DLD1 (cell line): Measurements from ENCODE around the gene KCNJ12.
"Not testable (repeated sequence)": the region's sequence is repeated elsewhere in the genome, so short reads cannot be mapped to it uniquely, and the experiment has no call there.

Experiments
- in situ Hi-C: cut with HindIII; loops from 2 replicates; pipeline ENCODE4 v1.10.0; 2017; ENCODE audit warnings: low sequenced_read_pairs

The KCNJ12 gene

GRCh38 chr17:21349358-21350050 lies 26.7 kb upstream of the KCNJ12 start:
- in situ Hi-C loops, result not testable (repeated sequence)

- in situ Hi-C loops, result not testable (repeated sequence)
These were observed 25.7 kb upstream of the KCNJ12 start for GRCh38 chr17:21350495-21350894.

GRCh38 chr17:21351366-21352065 lies 24.6 kb upstream of the KCNJ12 start:
- in situ Hi-C loops, result no loop called here

- in situ Hi-C loops, result no loop called here
These were observed 23.8 kb upstream of the KCNJ12 start for GRCh38 chr17:21352221-21352980.

- in situ Hi-C loops, result no loop called here
These were observed 23.2 kb upstream of the KCNJ12 start for GRCh38 chr17:21352981-21353265.

- in situ Hi-C loops, result no loop called here
These were observed 22.7 kb upstream of the KCNJ12 start for GRCh38 chr17:21353326-21354010.

GRCh38 chr17:21354796-21355385 lies 21.3 kb upstream of the KCNJ12 start:
- in situ Hi-C loops, result no loop called here

- in situ Hi-C loops, result no loop called here
These were observed 20.6 kb upstream of the KCNJ12 start for GRCh38 chr17:21355586-21355985.

- in situ Hi-C loops, result no loop called here
These were observed 19.5 kb upstream of the KCNJ12 start for GRCh38 chr17:21356537-21357127.

GRCh38 chr17:21357281-21357680 lies 18.9 kb upstream of the KCNJ12 start:
- in situ Hi-C loops, result no loop called here

- in situ Hi-C loops, result no loop called here
These were observed 18.2 kb upstream of the KCNJ12 start for GRCh38 chr17:21357696-21358656.

GRCh38 chr17:21358682-21359482 lies 17.3 kb upstream of the KCNJ12 start:
- in situ Hi-C loops, result no loop called here

GRCh38 chr17:21359483-21359840 lies 16.7 kb upstream of the KCNJ12 start:
- in situ Hi-C loops, result no loop called here

- in situ Hi-C loops, result no loop called here
These were observed 16.1 kb upstream of the KCNJ12 start for GRCh38 chr17:21360048-21360447.

- in situ Hi-C loops, result no loop called here
These were observed 14.9 kb upstream of the KCNJ12 start for GRCh38 chr17:21361020-21361809.

- in situ Hi-C loops, result no loop called here
These were observed 13.7 kb upstream of the KCNJ12 start for GRCh38 chr17:21362331-21362931.

GRCh38 chr17:21363776-21364642 lies 12.1 kb upstream of the KCNJ12 start:
- in situ Hi-C loops, result no loop called here
